ENCODE measurements around the gene VTI1A.

The VTI1A gene

DNA sequence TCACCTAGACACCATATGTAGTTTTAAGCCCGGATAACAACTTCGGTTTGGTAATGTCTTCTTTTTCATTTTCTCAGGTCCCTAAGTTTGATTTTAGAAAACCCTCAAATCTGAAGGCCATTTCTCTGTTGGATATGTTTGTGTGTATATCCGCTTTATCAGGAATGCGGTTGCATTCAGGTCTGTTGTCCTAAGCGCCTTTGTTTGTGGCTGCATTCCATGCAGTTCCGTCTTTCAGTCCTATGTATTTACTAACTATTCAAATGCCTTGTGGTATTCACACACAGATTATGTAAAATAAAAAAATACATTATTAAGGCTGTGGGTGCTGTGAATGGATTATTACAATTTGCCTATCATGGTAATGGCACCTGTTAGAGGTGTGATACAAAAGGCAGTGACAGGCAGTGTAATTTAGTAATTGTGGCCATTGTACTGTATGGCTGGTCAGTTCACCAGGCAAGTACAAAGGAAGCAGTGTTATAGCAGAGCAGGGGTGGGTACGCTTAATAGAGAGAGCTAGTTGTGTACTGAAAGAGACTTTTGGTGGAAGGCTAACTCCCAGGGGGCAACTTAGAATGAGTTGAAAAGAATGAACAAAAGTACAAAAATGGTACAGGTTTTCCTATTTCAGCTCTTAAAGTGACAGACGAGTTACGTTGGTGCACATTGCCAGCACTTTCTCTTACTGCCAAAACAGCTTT is 136.4 kb downstream of the VTI1A start:
- TF ChIP-seq, protein P1, sequence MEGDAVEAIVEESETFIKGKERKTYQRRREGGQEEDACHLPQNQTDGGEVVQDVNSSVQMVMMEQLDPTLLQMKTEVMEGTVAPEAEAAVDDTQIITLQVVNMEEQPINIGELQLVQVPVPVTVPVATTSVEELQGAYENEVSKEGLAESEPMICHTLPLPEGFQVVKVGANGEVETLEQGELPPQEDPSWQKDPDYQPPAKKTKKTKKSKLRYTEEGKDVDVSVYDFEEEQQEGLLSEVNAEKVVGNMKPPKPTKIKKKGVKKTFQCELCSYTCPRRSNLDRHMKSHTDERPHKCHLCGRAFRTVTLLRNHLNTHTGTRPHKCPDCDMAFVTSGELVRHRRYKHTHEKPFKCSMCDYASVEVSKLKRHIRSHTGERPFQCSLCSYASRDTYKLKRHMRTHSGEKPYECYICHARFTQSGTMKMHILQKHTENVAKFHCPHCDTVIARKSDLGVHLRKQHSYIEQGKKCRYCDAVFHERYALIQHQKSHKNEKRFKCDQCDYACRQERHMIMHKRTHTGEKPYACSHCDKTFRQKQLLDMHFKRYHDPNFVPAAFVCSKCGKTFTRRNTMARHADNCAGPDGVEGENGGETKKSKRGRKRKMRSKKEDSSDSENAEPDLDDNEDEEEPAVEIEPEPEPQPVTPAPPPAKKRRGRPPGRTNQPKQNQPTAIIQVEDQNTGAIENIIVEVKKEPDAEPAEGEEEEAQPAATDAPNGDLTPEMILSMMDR (IDR thresholded peaks at IDR 0.05), result no peak

DNA sequence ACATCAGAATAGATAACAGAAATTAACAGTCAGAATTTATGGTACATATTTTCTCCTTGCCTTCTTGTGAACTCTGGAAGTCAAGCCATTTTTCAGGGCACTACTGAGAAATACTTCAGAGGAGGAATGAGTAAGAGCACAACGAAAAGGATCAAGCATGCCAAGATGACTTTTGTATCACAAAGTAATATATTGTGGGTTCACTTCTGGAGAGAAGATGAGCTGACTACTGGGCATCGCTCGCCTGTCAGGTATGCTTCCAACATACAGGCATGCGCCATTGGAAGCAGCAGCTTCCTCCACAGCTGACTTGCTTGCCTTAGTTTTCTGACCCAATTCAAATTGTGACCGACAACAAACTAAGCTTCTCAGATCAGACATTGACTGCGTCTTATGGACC is 137.3 kb downstream of the VTI1A start:
- TF ChIP-seq, protein P1 (IDR thresholded peaks at IDR 0.05), result no peak

DNA sequence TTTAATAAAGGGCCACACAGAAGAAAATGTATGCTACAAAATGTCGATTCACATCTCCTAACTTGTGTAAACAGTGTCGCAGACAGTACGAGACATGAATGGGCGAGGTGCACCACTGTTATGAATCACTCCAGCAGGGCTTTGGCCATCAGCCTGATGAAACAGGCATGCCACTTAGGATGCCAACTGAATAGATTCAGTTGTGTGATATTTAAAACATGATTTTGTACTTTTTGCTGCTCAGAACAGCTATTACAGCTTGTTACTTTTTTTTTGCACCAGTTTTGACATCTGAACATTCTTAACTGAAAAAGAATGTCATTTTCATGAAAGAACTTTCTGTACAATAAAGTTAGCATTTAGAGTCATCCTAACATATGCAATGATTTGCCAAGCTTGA is 138.1 kb downstream of the VTI1A start:
- TF ChIP-seq, protein P1 (IDR thresholded peaks at IDR 0.05), result no peak

DNA sequence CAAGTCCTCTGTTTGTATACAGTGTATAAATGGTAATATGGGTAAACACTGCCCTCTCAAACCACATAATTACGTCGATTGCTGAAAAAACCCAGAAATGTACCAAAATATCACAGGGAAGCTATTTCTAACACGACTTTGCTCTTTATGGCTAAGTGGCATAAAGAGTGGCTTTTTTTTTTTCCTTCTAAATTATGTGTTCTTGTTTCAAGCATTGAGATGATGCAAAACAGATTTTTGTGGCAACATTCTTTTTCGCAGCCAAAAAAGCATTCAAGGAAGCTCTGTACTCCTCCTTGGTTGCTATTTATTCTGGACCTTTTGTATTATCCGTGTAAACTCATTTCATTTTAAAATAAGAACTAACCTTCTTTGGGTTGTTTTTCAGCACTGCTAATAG is 138.9 kb downstream of the VTI1A start:
- TF ChIP-seq, protein P1 (IDR thresholded peaks at IDR 0.05), result no peak

DNA sequence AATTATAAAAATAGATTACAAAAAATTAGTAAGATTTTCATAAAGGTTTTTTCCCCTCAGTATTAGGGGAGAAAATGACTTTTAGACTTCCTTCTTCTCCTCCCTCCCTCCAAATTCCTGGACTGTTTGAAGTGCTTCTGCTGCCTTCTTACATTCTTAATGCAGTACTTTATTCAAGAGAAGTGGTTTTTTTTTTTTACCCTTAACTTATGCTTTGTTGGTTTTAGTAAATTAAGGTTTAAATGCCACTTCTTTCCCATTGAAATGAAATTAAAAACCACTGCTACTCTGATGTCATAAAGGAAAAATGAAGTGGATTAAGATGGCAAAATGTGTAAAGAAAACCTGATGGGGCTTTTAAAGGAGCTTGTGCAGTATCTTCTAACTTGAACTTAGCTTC is 140.7 kb downstream of the VTI1A start:
- TF ChIP-seq, protein P1 (IDR thresholded peaks at IDR 0.05), result no peak

DNA sequence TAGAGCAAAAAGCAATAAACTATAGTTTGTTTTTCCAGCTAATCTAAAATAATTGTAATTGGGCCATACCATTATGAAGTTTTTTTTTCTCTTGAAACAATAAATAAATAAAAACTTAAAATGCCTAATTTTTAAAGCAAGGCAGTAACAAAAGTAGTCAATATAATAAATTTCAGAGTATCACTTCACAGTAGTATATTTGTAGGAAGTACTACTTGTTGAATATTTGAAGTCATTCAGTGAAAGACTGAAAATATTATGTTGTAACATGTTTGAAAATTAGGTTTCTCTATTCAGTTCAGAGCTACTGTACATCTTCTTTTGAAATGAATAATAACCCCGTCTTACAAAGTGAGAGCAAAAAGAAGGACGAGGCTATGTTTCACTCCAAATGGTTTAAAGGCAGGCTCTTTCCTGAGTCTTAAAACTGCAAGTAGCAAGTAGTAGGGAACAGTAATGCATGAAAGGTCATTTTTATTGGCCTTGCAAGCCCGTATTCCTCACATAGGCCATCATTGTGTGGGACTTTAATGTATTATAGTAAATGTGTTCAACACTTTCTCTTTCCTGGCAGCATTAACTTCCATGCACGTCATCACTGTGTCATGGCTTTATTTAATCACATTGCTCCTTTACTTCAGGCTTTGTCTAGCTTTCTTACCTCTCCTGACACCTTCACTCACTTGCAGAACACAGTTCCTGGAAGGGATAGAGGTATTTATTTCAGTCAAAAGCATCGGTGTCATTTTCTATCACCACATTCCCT is 141.4 kb downstream of the VTI1A start:
- TF ChIP-seq, protein P1 (IDR thresholded peaks at IDR 0.05), result no peak

DNA sequence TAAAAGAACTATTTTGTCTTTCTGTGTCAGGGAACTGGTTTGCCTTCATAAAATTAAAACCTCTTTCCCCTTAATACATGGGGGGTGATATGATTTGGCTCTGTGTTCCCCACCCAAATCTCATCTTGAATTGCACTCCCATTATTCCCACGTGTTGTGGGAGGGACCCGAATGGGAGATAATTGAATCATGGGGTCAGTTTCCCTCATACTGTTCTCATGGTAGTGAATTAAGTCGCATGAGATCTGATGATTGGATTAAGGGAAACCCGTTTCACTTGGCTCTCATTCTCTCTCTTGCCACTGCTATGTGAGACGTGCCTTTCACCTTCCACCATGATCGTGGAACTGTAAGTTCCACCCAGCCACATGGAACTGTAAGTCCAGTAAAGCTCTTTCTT is 142.1 kb downstream of the VTI1A start:
- TF ChIP-seq, protein P1 (IDR thresholded peaks at IDR 0.05), result no peak
